ENCODE data around the gene NPAS3.

DNA sequence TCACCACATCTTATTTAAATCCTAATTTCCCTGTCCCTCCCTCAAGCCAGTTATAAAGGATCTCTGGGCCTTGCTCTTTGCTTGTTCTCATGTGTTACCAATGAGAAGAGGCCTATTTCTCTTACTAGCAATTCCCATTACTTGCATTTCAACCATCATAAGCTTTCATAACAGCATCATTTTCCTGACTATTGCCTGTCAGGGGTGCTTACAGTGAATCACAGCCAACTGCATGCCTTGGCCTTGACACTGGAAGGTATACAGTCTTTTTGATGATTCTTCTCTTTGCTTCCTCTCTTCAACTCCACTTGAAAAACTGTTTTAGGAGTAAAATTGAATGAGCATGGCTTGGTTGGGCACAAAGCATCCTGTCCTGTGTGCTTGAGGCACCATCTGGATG is 127.0 kb downstream of the NPAS3 start:
- TF ChIP-seq POLR2A (IDR thresholded peaks at IDR 0.05; ENCODE audit: low read depth, low read length) (no peak), POLR2AphosphoS5 (IDR thresholded peaks at IDR 0.05; ENCODE audit: low read depth, low read length) (no peak)
